Measurements from ENCODE around the gene ELOA.
"Not testable (repeated sequence)": the region's sequence is repeated elsewhere in the genome, so short reads cannot be mapped to it uniquely, and the experiment has no call there.

Gene ELOA

DNA sequence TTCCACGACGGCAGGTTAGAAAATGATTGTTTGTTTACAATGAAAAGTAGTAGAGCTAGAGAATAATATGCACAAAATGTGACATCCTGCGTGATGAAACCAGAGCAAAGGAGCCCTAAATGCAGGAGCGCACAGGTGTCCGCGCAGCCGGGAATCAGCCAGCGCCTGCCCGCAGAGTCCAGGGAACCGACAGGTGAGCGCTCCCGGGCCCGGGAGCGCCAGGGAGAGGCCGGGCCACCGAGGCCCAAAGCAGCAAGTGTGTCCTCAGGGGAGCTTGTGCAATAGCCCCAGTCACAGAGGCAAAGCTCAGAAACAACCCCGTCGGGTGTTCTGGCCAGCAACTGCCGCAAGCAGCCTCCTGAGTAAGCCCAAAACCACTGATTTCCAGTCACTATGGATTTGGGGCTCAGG, 58.1 kb downstream of the ELOA start:
- no peak for DNase-seq (ENCODE audit: low read depth)

DNA sequence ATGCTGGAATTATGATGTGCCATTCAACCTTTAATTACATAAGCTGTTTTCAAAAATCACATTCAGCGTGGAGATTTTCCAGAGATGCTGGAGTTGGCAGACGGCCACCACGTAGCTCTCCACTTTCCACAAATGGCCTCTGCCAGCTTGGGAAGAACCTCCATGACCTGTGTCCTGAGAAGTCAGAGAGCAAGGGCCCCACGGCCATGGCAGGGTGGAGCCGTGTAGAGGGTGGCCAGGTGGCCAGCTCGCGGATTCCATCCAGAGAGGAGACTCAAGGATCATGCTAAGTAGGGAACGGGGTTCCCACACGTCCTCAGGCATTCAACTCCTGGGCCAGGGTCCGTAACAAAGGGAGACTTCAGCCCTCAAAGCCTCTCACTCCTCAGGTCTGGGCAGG, 58.6 kb downstream of the ELOA start:
- DNase-seq (ENCODE audit: low read depth) = no peak

GRCh38 chr1:23802809-23803342, 59.6 kb downstream of the ELOA start:
- DNase-seq (ENCODE audit: low read depth) = not testable (repeated sequence)

DNA sequence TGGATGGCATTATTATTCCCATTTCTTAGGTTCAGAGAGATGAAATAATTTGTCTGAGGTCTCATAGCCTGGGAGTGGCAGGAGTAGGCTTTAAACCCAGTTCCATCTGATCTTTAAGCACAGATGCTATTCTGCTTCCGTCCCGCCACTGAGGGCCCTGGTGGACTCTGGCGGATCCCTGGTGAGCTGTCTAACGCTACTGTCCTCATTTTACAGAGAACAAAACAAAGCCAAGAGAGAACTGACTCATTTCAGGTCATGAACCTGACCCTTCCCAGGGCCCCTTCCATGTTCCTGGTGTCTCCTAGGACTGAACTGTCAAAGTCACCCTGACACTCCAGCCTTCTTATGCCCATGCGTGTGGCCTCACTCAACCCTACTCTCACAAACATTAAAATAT, 60.4 kb downstream of the ELOA start:
- no peak for DNase-seq (ENCODE audit: low read depth)

DNA sequence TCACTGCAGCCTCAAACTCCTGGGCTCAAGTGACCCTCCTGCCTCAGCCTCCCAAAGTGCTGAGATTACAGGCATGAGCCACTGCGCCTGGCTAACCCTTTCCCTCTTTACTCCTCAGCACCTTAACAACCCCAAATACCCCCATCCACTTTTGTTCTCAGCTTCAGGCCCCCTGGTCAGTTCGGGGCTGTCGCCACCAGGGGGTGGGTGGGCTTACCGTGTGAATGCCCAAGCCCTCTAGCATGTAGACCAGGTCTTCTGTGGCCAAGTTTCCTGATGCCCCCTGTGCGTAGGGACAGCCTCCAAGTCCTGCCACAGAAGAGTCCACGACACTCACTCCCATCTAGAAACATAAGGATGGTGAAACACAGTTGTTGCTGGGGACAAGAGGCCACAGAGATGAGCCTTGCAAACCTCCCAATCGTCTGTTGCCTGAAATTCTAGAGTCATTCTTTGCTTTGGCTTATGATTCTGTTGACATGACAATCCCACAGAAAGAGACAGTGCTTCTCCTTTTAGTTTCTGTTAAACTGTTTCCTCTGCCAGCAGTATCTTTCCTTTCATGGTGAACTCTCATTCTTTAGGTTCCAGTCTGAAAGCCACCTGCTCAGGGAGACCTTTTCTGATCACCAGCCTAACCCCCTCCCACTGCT, 61.0 kb downstream of the ELOA start:
- no peak for DNase-seq (ENCODE audit: low read depth)

DNA sequence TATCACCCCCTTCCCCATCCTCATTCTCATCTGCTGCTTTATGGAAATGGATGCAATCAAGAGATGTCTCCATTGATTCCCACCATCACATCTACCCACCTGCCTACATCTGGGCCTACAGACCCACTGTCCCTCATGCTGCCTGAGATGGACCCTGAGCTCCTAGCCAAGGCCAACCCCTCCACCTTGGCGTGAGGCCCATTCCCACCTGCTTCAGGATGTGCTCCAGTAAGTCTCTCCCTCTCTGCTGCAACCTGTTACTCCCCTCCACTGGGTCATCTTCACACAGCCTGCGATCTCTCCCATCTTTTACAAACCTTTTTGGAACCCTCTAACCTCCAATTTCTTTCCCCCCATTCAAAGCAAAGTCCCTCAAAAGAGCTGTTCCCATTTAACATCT, 61.8 kb downstream of the ELOA start:
- no peak for DNase-seq (ENCODE audit: low read depth)

GRCh38 chr1:23806280-23806679, 63.0 kb downstream of the ELOA start:
- DNase-seq (ENCODE audit: low read depth) = no peak

GRCh38 chr1:23807453-23807852, 64.2 kb downstream of the ELOA start:
- no peak for DNase-seq (ENCODE audit: low read depth)

GRCh38 chr1:23809751-23810171, 66.5 kb downstream of the ELOA start:
- peak; percentile 67 for DNase-seq (ENCODE audit: low read depth)

- DNase-seq (ENCODE audit: low read depth) = no peak
These were observed 67.7 kb downstream of the ELOA start for GRCh38 chr1:23810818-23811540.

All from stimulated activated CD8-positive, alpha-beta memory T cell treated with anti-CD3 and anti-CD28 coated beads, Interleukin-15, amount 100 ng/mL, for 1 hour (primary cell).